Fibroblast of skin of right quadriceps (primary cell): ENCODE data around the gene SLC7A5.
A peak's percentile ranks its signal among the peaks of the same experiment; 100 is the strongest.
"Not testable (repeated sequence)": the region's sequence is repeated elsewhere in the genome, so short reads cannot be mapped to it uniquely, and the experiment has no call there.

Source experiments
- DNase-seq: peaks from one replicate; pipeline ENCODE4 v3.0.0-alpha.2; 2013

SLC7A5 gene

DNA sequence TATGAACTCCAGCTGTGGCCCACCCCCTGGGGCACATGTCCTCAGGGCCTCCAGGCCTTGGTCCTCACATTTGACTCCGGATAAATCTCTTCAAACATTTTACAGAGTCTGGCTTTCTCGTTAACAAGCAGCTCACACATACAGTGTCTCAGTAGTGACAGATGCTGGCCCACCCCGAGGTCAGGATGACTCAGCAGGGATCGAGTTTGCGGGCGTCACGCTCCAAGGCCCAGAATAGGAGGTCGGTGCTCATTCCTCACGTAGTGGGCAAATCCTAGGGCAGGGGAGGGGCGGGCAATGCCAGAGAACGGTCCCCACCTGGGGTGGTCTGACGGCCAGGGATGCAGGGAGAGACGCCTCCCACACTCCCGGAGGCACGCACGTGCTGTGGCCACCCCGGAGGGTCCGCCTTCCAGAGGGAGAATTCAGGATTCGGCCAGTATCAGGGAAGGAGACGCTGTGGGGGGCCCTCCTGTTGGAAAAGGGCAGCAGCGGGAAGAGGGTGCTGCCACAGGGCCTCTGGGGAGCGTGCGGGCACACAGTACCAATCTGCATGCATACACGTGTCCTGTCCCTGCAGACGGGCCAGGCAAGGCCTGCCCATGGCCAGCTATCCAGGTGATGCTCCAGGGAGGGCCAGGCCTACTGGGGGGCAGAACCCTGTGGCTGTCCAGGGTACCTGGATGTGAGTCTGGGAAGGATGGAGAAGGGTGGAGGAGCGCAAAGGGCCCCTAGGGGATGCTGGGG lies 8.6 kb downstream of the SLC7A5 start:
- DNase-seq: peak; percentile 64

DNA sequence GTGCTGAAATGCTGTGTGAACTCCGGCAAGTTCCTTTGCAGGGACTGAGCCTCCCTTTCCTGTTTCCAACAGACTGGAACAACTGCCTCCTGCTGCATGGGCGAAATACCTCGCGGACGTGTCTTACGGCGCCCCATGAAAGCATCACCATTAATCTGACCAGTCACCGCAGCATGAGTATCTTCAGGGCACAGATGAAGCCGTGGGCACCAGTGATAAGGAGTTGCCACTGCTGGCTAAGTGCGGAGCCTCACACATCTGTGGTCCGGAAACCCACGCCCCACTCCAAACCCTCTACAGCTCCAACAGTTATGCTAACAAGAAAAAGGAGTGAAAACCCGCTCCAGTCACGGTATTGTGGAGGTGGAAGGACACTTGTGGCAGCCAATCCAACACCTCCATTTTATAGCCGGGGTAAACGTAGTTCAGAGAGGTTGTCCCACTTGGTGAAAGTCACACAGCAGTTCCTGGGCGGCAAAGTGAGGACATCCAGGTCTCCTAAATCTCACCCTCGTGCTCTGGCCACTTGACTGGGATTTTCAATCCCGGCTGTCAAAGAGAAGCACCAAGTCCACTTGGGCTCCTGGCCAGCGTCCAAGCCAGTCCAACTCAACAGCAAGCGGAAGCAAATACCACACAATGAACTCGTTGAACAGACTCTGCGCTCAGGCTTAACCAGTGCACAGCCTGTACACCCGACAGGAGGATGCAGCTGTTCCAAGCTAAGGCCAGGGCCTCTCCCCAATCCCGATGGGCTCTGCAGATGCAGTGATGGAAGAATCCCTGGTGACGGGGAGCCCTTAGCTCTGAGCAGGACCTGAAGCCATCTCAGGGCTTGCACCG lies 10.9 kb downstream of the SLC7A5 start:
- not testable (repeated sequence) for DNase-seq

DNA sequence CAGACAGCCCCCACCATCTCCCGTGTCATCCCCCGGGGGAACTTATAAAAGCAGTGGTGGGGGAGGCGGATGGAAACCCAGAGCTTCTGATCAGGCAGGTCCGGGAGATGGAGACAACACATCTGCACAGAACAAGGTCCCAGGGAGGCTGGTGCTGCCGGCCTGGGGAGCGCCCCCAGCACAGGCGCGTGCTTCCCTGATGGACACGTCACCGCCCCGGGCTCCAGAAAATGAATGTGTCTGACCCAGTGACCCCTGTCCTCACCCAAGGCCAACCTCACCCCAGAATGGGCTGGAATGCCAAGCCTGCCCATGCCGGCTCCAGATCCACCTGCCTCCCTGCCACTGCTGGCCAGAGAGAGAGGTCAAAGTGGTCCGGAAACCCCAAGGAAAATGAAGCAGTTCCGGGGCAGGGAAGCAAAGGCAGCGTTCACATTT lies 12.5 kb downstream of the SLC7A5 start:
- no peak for DNase-seq

DNA sequence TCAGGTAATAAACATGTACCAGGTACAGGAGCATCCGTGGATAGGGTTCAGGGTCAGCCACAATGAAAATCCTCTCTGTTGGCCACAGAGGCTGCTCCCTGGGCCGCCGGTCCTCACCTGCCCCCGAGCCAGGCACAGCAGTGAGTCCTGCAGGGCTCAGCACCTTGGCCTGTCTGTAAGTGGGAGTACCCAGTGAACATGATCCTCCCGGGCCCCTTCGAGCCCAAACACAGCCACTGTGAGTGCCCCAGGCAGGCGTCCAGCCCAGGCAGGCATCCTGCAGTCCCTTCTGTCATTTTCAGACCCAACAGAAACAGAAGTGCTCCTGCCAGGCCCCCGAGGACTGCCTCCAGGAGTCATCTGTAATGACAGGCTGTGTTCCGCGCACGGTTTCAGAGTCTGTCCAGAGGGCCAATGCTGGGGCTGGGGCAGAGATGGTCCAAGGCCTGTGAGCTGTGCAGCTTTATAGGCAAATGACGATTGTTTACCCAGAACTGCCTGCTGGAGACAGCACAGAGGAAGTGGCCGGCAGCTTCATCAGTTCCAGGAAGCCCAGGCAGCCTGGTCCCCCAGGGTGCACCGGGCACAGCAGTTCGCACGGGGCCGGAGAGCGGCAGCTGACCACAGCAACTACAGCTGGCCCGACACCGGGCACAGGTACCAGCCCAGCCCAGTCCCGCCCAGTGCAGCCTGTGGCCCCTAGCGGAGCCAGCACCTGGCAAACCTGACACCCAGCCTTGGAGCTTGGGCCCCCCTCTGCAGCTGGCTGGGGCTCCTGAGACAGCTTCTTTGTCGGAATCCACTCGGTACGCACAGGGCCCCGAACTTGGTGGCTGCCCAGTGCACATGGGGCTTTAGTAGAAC lies 13.2 kb downstream of the SLC7A5 start:
- DNase-seq: no peak

DNA sequence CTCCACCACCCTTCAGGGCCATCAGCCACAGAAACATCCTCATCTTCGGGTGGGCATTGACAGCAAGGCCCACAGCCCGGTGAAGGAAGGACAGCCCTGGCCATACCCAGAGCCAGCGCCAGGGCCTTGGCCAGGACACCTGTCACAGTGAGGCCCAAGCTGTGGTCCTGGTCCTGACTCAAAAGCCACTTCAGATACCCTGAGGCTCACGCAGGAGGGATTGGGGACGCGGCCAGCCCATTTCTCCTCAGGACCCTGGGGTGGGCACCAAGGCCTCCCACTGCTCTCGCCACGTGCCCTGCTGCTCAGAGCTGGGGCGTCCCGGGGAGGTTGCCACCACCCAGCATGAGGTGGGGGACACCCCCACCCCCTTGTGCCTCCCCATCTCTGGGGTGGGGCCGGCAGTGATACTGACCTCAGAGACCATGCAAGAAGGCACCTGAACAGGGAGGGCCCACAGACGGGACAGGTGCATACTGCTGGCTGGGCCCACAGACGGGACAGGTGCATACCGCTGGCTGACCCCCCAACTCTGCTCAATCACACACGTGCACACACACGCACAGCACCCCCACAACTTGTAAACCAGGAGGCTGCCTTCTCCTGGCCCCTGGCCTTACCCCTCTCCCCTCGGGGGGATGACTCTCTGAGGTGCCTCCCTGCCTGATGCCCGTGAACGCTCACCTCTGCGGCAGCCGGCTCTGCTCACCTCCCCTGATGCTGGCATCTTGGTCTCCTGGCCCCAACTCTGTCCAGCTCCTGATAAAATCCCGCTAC lies 14.2 kb downstream of the SLC7A5 start:
- DNase-seq: no peak

DNA sequence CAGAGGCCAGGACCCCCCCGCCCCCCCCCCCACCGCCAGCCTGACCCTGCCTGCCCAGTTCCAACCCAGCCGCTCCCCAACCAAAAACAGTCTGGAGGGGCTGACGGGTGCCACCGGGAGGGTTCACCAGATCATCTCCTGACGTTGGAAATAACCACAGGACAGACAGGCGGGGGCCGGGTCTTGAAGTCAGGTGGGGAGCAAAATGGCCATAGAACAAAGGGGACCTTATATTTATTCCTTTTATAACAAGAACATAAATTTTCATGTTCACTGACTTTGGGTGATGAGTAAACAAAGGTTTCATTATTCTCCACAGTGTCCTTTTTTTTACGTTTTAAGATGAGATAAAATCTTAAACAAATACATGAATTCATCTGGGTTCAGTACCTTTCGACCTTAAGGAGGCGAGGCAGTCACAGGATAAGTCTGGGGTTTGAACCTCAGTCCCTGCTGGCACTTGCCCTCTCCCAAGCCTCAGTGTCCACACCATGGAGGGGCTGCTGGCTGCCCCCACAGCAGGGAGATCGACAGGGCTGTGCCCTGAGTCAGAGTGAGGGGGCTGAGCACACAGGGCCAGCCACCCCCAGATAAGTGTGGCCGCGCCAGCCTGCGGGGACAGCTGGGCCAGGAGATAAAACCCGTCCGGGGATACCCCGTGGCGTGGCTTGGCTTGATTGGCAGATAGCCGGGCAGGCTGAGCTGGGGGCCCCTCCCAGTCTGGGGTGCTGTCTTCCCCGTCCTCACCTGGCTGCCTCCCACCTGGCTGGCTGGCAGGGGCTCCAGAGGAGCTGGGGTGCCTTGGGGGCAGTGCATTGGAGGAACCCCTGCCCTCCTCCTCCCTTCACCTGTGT lies 15.0 kb downstream of the SLC7A5 start:
- DNase-seq: no peak

DNA sequence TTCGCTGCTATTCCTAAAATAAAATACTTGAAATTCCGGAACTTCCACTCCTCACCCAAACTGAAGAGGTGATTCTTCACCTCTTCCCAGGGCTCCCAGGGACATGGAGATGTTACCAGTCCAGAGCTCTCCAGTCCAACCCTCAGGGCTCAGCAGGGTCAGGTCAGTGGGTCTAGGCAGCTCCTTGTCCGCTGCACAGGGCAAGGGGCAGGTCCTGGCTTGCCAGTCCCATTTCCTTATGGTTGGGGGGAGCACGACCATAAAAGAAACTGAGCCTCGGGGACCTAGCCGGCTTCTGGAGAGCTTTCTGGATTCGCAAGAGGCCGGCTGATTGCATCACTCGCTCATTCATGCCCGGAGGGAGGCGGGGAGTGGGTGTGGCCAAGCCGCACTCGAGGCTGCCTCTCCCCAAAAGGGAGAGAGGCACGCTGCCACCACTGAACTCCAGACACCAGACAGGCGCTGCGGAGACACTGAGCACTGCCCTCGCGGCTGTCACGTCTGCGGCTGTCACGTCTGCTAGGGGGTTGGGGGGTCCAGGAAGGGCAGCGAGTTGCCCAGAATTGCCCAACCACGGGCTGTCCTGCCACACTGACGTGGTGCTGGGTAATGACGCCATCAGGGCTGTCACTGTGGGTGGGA lies 15.8 kb downstream of the SLC7A5 start:
- DNase-seq: peak; percentile 95

DNA sequence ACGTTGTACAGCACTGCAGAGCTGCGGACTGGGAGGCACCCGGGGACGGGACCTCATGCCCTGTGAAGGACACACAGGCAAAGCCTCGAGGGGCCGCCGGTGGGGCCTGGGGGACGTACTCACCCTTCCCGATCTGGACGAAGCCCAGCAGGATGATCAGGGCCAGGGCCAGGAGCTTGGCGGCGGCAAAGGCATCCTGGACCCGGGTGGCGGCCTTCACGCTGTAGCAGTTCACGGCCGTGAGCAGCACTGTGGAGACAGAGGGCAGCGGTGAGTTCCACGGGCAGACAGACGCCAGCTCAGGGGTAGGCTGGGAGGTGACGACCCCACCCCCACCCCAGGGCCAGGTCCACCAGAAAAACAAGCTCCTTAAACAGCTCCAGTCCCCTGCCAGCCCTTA lies 17.7 kb downstream of the SLC7A5 start:
- no peak for DNase-seq

DNA sequence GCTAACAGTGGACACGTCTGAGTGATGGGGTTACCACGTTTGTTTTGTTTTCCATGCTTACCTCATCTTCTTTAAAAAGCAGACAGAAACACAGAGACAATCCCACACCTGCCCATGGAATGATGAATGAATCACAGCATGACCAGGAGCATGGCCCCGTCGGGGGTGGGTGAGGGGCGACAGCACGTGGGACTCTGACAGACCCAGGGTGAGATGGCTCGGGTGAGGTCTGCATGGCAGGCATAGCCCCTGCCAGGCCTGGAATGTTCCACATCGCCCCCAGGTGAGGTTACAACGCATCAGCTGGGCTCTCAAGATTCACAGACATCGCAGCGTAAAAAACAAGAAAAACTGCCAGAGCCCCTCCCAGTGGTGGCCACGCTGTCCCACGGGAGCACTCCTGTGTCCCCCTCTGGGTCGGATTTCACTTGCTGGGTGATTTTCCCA lies 18.1 kb downstream of the SLC7A5 start:
- DNase-seq: no peak

DNA sequence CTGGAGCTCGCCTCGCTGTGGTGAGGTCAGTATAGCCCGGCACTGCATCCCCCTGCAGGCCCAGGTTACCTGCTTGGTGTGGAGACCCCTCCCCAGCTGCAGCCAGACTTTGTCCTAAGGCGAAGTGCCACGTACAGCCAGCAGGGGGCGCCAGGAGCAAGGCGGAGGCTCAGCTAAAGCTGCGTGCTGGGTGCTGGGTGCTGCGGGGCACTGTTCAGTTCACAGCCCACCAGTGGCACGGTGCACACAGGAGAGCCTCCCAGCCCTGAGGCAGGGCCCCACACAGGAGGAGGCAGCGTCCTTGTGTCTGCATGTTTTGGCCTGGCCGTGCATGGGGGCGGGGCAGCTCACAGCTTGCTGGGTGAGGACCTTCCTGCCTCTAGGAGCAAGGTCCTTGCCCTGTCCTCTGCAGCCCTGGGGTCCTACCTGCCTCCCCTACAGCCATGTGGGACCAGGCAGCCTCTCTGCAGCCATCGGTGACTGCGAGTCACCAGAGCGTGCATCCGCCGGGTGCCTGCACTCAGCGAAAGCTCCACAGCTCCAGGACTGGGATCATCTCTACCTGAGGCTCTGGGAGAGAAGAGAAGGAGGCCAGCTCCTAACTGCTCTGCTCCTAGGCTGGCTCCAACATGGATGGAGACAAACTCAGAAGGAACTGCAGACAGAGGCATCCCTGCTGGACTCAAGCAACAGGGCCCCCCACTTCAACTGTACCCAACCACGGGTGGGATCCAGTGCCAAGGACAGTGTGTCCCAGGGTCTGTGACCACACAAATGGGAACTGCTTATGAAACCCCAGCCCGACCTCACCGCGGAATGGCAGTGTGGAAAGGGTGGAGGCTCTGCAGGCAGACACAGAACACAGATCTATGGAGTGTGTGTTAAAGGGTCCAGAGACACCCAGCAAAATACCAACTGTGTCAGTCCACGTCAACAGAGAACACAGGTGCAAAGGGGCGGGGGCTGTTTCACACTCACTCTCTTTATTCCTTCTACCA lies 19.0 kb downstream of the SLC7A5 start:
- DNase-seq: no peak

DNA sequence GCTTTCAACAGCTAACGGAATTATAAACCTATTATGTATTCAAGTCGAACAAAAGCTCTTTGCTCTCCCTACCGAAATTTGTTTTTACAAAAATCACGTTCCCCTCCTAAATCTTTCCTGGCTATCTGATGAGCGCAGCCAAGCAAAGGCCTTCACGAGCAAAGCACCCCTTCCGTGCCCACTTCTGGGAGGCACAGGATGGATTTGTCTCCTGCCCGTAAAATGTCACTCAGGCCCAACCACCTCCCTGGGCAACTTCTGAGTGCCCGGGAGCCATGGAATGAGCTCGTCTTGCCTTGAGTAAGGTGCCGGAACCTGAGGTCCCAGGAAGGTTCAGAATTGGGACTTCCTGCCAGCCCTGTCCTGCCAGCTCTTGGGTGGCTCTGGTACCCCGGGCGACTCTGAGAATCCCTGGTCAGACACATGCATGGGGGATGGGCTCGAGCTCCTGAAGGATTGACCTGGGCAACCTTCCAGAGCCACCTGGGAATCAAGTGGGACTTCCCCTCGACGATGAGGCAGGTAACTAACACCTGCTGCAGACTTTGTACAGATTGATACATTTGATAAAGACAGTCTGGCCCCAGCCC lies 19.8 kb downstream of the SLC7A5 start:
- DNase-seq: no peak

DNA sequence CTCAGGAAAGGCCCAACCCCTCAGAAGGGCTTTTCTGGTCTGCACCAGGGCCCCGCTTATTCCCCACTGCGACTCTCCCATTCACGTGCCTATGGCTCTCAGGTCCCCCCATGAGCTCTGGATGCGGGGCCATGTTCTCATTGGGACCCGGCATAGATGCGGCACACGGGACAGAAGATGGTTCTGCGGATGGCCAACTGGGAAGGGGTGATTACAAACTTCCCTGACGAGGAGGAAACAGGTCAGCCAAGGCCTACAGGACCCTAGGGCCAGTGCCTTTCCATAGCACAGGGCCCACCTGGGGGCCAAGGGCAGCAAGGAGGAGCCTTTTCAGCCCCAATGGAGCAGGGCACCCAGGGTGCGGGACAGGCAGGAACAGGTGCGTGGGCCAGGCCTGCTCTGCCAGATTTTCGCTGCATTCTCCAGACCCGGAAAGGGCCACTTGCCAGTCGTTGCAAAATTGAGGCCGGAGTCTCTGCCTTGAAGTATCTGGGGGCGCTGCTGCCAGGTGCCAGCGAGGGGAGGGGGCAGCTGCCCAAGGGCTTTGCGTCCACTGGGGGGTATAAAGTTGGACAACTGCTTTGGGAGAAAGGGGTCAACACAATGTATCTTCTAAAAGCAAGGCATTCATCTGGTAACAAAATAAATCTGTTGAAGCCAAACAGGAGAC lies 20.5 kb downstream of the SLC7A5 start:
- no peak for DNase-seq

DNA sequence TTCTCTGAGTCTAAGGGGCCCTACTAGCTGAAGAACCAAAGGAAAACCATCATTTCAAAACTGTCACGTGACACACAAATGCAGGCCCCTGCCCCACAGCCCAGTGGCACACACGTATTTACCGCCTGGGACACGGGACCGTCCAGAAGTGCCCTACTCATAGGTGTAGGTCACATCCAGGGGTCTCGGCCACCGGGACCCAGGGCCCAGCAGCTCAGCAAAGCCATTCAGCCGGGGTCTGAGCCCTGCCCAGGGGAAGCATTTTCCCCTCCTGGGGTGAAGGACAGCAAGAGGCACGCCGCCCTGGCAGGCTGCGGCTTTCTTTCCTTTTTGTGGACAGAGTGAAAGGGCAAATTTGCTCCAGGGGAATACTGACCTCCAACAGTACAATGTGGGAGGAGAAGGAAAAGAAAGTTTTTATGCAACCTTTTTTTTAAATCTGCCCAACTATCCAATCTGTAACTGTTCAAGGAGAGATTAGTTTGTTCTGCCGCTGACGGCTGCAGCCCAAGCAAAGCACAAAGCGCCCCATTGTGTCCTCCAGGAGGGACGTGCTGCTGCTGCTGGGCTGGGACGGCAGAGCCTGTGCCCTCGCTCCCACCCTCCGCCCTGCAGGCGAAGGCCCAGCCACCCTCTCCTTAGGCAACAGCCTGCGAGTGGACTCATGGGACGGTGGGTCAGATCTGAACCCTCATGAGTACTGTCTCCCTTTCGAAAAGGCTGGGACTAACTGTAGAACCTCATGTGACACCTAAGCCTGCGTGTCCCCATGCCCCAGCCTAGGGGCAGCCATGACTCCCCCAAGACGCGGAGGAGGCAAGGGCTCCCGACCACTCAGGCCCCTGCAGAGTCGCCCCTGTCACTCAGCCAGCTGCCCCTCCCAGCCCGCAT lies 21.3 kb downstream of the SLC7A5 start:
- DNase-seq: no peak

DNA sequence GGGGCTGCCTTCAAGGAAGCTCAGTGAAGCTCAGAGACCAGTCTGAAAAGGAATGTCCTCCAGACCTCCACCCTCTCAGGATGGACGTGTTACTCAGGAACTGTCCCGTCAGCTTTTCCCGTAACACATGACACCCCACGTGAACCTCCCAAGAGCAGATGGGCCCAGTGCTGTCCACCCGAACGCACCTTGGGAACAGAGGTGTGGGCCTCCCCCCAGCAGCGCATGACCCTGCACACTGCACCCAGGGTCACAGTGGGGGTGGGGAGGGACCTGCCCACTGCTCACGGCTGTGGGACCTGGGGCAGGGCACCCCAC lies 21.9 kb downstream of the SLC7A5 start:
- DNase-seq: no peak

DNA sequence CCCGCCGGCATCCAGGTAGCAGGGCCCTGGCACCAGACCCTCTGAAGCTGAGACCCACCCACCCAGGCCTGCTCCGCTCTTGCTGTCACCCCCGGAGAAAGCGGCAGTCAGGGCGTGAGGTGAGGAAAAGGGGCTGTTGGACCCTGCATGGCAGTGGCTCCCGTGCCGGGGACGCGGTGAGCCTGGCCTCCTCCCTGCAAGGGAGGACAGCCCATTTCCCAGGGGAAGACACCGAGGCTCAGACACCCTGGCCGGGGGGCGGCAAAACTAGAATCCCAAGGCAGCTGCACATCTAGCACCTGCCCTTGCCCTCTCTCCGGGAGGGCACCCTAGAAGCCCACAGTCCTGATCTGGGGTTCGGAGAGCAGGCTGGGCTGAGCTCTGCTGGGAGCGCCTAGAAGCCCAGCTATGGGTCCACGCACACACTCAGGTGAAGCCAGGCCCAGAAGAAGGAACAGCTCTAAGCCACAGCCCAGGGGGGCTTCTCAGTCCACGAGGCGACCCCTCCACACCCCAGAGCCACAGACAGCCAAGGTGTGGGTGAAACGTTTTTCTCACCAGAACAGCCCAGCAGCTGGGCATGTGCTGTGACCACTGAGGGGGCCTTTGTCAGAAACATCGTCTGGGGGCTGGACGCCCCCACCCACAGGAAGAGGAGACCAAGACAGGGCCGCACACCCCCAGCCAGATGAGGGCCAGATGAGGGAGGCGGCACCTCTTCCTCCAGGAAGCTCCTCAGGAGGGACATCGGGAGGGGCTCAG lies 22.4 kb downstream of the SLC7A5 start:
- DNase-seq: no peak

DNA sequence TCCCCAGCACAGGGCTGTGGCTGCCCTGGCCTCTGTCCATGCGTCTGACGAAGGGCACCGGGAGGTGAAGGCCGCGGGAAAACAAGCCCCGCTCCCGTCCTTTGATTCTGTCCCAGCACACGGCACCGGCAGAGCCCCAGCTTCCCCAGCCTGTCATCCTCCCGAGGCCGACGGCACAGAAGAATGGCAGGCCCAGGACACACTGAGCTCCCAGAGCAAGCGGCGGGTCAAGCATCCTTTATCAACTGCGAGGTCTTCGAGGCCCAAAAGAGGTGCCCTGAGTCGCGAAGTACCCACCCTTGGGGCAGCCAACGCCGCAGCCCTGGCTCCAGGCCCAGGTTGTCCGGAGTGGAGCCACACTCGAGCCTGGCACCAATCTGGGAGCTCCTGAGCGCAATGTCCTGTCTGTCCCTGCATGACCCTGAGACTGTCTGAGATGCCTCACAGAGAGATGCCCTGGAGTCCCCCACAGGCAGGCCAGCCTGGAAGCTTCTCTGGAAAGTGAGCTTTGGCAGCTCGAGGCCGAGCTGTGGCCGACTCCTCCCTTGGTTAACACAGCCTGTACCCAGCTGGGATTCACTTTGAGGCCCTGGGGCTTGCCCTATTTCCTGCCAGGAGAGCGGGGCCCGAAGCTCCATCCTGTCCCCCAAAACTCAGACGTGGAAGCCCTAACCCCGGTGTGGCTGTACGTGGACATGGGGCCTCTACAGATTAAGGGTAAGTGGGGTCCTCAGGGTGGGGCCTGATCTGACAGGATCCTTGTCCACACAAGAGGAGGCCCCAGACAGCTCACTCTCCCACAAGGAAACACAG lies 23.3 kb downstream of the SLC7A5 start:
- no peak for DNase-seq
